ENCODE results near the gene SLC6A6.

DNA sequence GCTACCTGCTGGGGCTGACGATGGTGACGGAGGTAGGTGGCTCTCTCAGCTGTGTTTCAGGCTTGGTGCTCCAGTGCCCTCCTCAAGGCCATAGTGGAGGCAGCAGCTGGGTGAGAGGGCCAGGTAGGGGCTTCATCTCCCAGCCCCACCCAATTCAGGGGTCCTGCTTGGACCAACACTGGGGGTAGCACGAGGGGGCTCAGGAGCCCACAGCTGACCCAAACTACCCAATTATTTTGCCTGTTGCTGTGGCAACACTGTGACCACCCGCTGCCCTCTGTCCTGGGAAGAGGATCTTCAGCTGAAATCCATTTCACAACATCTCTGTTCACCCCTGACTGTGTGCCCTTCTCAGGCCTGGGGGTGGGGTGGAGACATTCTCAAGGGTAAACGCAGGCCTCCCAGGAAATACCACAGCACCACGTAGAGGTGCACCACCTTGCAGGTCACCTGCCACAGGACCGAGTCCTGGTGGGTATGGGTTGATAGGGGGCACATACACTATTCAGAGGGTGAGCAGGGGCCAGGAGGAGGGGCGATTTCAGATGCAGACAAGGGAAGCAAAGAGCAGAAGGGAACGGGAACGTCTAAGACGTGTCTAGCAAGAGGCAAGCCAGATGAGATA, 75.0 kb downstream of the SLC6A6 start:
- TF ChIP-seq, protein P1, sequence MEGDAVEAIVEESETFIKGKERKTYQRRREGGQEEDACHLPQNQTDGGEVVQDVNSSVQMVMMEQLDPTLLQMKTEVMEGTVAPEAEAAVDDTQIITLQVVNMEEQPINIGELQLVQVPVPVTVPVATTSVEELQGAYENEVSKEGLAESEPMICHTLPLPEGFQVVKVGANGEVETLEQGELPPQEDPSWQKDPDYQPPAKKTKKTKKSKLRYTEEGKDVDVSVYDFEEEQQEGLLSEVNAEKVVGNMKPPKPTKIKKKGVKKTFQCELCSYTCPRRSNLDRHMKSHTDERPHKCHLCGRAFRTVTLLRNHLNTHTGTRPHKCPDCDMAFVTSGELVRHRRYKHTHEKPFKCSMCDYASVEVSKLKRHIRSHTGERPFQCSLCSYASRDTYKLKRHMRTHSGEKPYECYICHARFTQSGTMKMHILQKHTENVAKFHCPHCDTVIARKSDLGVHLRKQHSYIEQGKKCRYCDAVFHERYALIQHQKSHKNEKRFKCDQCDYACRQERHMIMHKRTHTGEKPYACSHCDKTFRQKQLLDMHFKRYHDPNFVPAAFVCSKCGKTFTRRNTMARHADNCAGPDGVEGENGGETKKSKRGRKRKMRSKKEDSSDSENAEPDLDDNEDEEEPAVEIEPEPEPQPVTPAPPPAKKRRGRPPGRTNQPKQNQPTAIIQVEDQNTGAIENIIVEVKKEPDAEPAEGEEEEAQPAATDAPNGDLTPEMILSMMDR (IDR thresholded peaks at IDR 0.05), result no peak
- no peak for TF ChIP-seq POLR2A (IDR thresholded peaks at IDR 0.05)

Measured in esophagus squamous epithelium (tissue), 4 donors.